Epithelial cell of esophagus (primary cell): Measurements from ENCODE around the gene TLE2.
"Not testable (repeated sequence)": the region's sequence is repeated elsewhere in the genome, so short reads cannot be mapped to it uniquely, and the experiment has no call there.

ENCODE experiments used
- DNase-seq: peaks from one replicate; pipeline ENCODE4 v3.0.0; 2010; ENCODE audit warnings: low read depth
- H3K4me3 ChIP-seq: 2 replicates; pipeline ENCODE4 v1.5.1; 2011; ENCODE audit warnings: mild to moderate bottlenecking, low read length, control low read depth
- TF ChIP-seq, protein P1 (sequence below): IDR thresholded peaks from 2 replicates; pipeline ENCODE4 v1.5.1; 2011; ENCODE audit warnings: low read depth, mild to moderate bottlenecking, low read length, control low read depth, inconsistent platforms; ENCODE audit not compliant: insufficient read depth; ENCODE audit errors: missing control alignments

TLE2 gene

GRCh38 chr19:3055741-3056416 lies 26.8 kb upstream of the TLE2 start:
- H3K4me3 ChIP-seq, result peak overlapping the region; percentile 20
- TF ChIP-seq, protein P1, sequence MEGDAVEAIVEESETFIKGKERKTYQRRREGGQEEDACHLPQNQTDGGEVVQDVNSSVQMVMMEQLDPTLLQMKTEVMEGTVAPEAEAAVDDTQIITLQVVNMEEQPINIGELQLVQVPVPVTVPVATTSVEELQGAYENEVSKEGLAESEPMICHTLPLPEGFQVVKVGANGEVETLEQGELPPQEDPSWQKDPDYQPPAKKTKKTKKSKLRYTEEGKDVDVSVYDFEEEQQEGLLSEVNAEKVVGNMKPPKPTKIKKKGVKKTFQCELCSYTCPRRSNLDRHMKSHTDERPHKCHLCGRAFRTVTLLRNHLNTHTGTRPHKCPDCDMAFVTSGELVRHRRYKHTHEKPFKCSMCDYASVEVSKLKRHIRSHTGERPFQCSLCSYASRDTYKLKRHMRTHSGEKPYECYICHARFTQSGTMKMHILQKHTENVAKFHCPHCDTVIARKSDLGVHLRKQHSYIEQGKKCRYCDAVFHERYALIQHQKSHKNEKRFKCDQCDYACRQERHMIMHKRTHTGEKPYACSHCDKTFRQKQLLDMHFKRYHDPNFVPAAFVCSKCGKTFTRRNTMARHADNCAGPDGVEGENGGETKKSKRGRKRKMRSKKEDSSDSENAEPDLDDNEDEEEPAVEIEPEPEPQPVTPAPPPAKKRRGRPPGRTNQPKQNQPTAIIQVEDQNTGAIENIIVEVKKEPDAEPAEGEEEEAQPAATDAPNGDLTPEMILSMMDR, result no peak
- peak; percentile 96 for DNase-seq

DNA sequence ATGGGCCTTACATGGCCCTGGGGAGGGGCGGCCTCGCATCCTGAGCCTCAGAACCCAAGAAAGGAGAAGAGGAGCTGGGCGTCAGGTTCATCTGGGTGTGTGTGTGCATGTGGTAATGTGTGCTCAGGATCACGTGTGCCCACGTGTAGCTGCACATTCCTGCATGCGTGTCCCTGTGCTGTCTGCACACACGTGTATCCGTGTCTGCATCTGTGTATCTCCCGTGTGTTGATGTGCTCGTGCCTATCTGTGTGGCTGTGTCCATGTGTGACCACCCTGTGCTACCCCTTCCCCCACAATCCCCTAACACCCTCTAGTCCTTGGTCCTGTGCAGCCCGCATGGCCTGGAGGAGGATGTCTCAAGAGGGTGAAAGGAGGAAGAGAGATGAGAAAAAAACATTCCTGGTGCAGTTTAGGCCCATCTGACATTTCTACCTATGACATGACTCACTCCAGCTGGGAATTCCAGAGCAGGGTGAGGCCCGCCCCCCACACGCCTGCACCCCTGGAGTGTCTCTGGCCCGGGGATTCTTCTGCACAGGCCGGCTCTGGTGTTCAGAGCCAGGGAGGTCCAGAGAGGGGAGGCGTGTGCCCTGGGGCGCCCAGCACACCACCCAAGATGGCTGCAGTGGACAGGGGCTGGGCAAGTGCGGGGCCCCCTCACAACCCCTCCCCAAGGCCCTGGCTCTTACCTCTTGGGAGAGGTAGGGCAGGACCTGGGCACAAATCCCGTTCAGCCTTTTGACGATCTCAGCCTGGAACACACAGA lies 26.1 kb upstream of the TLE2 start:
- H3K4me3 ChIP-seq, result peak overlapping the region; percentile 20
- DNase-seq, result peak; percentile 88
- TF ChIP-seq, protein P1, result no peak

DNA sequence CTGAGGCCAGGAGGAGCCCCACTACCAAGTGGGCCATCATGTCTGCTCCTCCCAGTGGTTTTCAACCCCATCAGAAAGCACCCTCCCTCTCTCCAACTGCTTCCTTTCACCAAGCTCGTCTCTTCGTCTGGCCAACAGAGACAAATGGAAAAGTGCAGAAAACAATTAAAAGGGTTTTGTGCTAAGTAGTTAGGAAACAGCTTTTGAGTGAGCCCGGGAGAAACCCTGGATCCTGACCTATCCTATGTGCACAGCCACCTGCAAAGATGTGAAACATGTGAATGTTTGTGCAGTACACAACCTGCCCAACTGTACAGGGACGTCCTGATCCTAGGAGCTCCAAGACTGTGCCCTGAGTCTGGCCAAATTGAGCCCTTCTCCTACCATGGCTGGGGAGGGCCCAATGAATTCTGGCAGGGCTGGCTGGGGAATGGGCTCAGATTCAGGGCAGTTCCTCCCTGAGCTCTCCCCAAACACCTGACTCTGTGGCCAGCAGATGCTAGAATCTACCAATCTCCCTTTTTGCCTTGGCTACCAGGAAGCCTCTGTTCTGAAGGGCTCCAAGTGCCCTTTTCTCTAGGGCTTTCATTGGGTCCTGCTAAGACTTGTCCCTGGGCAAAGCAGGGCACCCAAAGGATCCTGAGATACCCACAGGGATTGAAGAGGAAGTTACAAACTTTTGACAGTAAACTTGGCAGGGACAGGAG lies 25.3 kb upstream of the TLE2 start:
- no peak overlapping the region for H3K4me3 ChIP-seq
- TF ChIP-seq, protein P1, result no peak
- no peak for DNase-seq

GRCh38 chr19:3053780-3054179 lies 24.7 kb upstream of the TLE2 start:
- TF ChIP-seq, protein P1, result no peak
- no peak for DNase-seq
- no peak overlapping the region for H3K4me3 ChIP-seq

DNA sequence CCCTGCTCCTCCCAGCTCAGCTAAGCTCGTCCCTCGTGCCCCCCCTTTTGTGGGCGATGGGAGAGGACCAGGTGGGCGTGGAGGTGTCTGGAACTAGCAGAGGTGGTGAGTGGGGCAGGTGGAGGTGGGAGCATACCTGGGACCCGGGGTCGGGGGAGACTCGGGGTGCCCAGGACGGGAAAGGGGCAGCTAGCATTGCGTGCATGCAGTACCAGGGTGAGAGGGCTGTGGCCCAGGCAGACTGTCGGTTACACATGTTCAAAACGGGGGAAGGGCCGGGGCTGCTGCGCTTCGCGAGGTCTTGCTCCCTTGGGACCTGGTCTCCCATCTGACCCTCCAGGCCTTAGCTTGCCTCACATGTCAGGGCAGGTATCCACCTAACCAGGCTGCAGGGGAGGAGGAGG lies 24.1 kb upstream of the TLE2 start:
- H3K4me3 ChIP-seq, result no peak overlapping the region
- TF ChIP-seq, protein P1, result no peak
- no peak for DNase-seq

GRCh38 chr19:3050016-3050415 lies 20.9 kb upstream of the TLE2 start:
- H3K4me3 ChIP-seq, DNase-seq: not testable (repeated sequence)

DNA sequence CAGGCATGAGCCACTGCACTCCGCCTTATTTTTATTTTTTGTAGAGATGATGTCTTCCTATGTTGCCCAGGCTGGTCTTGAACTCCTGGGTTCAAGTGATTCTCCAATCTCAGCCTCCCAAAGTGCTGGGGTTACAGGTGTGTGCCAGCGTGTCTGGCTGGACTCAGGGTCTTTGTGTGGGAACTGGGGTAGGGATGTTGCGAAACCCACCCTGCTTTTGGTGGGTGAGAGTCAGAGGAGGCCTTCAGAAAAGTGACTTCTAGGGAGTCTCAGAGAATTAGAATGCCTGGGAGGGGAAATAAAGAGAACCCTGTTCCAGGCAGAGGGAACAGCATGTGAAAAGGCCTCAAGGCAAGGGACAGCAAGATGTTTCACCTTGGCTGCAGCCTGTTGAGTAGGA lies 20.0 kb upstream of the TLE2 start:
- no peak for DNase-seq
- TF ChIP-seq, protein P1, result no peak
- H3K4me3 ChIP-seq, result no peak overlapping the region
